NT2/D1 (cell line): ENCODE data around the gene NBEAL1.
"Not testable (repeated sequence)": the region's sequence is repeated elsewhere in the genome, so short reads cannot be mapped to it uniquely, and the experiment has no call there.

ENCODE experiments used
- DNase-seq: peaks from one replicate; pipeline ENCODE4 v3.0.0-alpha.2; 2011; ENCODE audit warnings: low read depth, low spot score
- H3K27me3 ChIP-seq: 2 replicates; pipeline ENCODE4 v1.6.0; 2011; ENCODE audit warnings: mild to moderate bottlenecking; ENCODE audit not compliant: insufficient read length, insufficient read depth
- H3K36me3 ChIP-seq: 2 replicates; pipeline ENCODE4 v1.6.1; 2011; ENCODE audit warnings: mild to moderate bottlenecking, low read length, mixed read lengths; ENCODE audit not compliant: insufficient read depth, insufficient read length
- H3K4me1 ChIP-seq: 2 replicates; pipeline ENCODE4 v1.5.1; 2011; ENCODE audit not compliant: insufficient read depth, insufficient read length
- H3K4me3 ChIP-seq: 2 replicates; pipeline ENCODE4 v1.5.1; 2011; ENCODE audit warnings: low read depth; ENCODE audit not compliant: insufficient read length
- H3K9ac ChIP-seq: 2 replicates; pipeline ENCODE4 v1.6.0; 2011; ENCODE audit warnings: low read depth; ENCODE audit not compliant: insufficient read length
- H3K9me3 ChIP-seq: 2 replicates; pipeline ENCODE4 v1.5.1; 2011; ENCODE audit warnings: mild to moderate bottlenecking, low read length; ENCODE audit not compliant: insufficient read depth
- SUZ12 ChIP-seq: IDR thresholded peaks from 2 replicates; pipeline ENCODE4 v1.6.1; 2011; ENCODE audit not compliant: insufficient read length, insufficient read depth; ENCODE audit errors: extremely low read depth
- YY1 ChIP-seq: IDR thresholded peaks from 2 replicates; pipeline ENCODE4 v1.6.1; 2011; ENCODE audit not compliant: insufficient read length, insufficient read depth
- ZNF274 ChIP-seq: IDR thresholded peaks from 2 replicates; pipeline ENCODE4 v1.6.1; 2011; ENCODE audit warnings: mild to moderate bottlenecking, low read depth, low read length

NBEAL1 gene

GRCh38 chr2:203170502-203170901, 155.8 kb downstream of the NBEAL1 start:
- no peaks in the 10 kb centered on the region for H3K27me3 ChIP-seq
- TF ChIP-seq YY1: no peak
- no peak for TF ChIP-seq ZNF274
- TF ChIP-seq SUZ12: no peak
- no peaks in the 10 kb centered on the region for H3K9me3 ChIP-seq

GRCh38 chr2:203175371-203175770, 160.7 kb downstream of the NBEAL1 start:
- H3K36me3 ChIP-seq: peaks cover 11% of the 10 kb centered on the region
- TF ChIP-seq SUZ12 (no peak), YY1 (no peak), ZNF274 (no peak)

More at GRCh38 chr2:203170502-203170901, 155.8 kb downstream of the NBEAL1 start:
- Histone ChIP-seq H3K4me1 (no peaks in the 10 kb centered on the region), H3K4me3 (no peak overlapping the region), H3K9ac (no peak overlapping the region), H3K36me3 (peaks cover 24% of the 10 kb centered on the region)
- DNase-seq: no peak

GRCh38 chr2:203177361-203177760, 162.7 kb downstream of the NBEAL1 start:
- no peaks in the 10 kb centered on the region for H3K4me1 ChIP-seq
- no peak overlapping the region for H3K4me3 ChIP-seq
- no peak for DNase-seq
- H3K27me3 ChIP-seq: no peaks in the 10 kb centered on the region
- TF ChIP-seq YY1 (no peak), SUZ12 (no peak)
- no peak overlapping the region for H3K9ac ChIP-seq
- H3K36me3 ChIP-seq: peaks cover 27% of the 10 kb centered on the region
- no peaks in the 10 kb centered on the region for H3K9me3 ChIP-seq

More at GRCh38 chr2:203175371-203175770, 160.7 kb downstream of the NBEAL1 start:
- Histone ChIP-seq H3K9me3 (no peaks in the 10 kb centered on the region), H3K4me1 (no peaks in the 10 kb centered on the region), H3K9ac (no peak overlapping the region), H3K4me3 (no peak overlapping the region), H3K27me3 (no peaks in the 10 kb centered on the region)
- no peak for DNase-seq

GRCh38 chr2:203185864-203186263, 171.2 kb downstream of the NBEAL1 start:
- Histone ChIP-seq H3K27me3 (no peaks in the 10 kb centered on the region), H3K4me3 (no peak overlapping the region), H3K4me1 (no peaks in the 10 kb centered on the region), H3K9ac (no peak overlapping the region), H3K36me3 (peaks cover 25% of the 10 kb centered on the region), H3K9me3 (no peaks in the 10 kb centered on the region)
- TF ChIP-seq SUZ12 (no peak), ZNF274 (no peak), YY1 (no peak)
- DNase-seq: no peak

GRCh38 chr2:203190547-203190946, 175.9 kb downstream of the NBEAL1 start:
- H3K9me3 ChIP-seq, DNase-seq: not testable (repeated sequence)
- peaks cover 26% of the 10 kb centered on the region for H3K36me3 ChIP-seq

GRCh38 chr2:203191026-203191425, 176.4 kb downstream of the NBEAL1 start:
- H3K4me3 ChIP-seq, H3K4me1 ChIP-seq, DNase-seq, H3K9ac ChIP-seq, H3K9me3 ChIP-seq, H3K27me3 ChIP-seq: not testable (repeated sequence)
- peaks cover 30% of the 10 kb centered on the region for H3K36me3 ChIP-seq

More at GRCh38 chr2:203190547-203190946, 175.9 kb downstream of the NBEAL1 start:
- not testable (repeated sequence) for H3K4me1 ChIP-seq, H3K4me3 ChIP-seq, H3K9ac ChIP-seq, H3K27me3 ChIP-seq

GRCh38 chr2:203191961-203192360, 177.3 kb downstream of the NBEAL1 start:
- H3K9ac ChIP-seq: no peak overlapping the region

GRCh38 chr2:203195331-203196036, 180.8 kb downstream of the NBEAL1 start:
- Histone ChIP-seq H3K4me3 (no peak overlapping the region), H3K4me1 (no peaks in the 10 kb centered on the region), H3K9ac (no peak overlapping the region), H3K36me3 (peaks cover 29% of the 10 kb centered on the region), H3K27me3 (no peaks in the 10 kb centered on the region), H3K9me3 (no peaks in the 10 kb centered on the region)
- DNase-seq: no peak
- TF ChIP-seq YY1: no peak
- TF ChIP-seq ZNF274: no peak
- no peak for TF ChIP-seq SUZ12

More at GRCh38 chr2:203191961-203192360, 177.3 kb downstream of the NBEAL1 start:
- TF ChIP-seq ZNF274 (no peak), SUZ12 (no peak), YY1 (no peak)
- Histone ChIP-seq H3K27me3 (no peaks in the 10 kb centered on the region), H3K4me1 (no peaks in the 10 kb centered on the region), H3K9me3 (no peaks in the 10 kb centered on the region), H3K36me3 (peaks cover 32% of the 10 kb centered on the region), H3K4me3 (no peak overlapping the region)
- no peak for DNase-seq
